HepG2 (cell line): ENCODE data around the gene ABHD4. TPM values are rescaled to one million over a fixed set of nuclear protein-coding genes. Genes with fewer than 3 reads are reported as not detected.

ENCODE experiments used
- ARID2 ChIP-seq: sonication (generic); formaldehyde crosslinking; IDR thresholded peaks from 2 replicates; pipeline ENCODE4 v1.8.1; 2022; ENCODE audit warnings: mild to moderate bottlenecking, missing genetic modification reagents, borderline replicate concordance
- CENPX ChIP-seq: sonication (generic); formaldehyde crosslinking; IDR thresholded peaks from 2 replicates; pipeline ENCODE4 v1.9.0; 2021; ENCODE audit warnings: mild to moderate bottlenecking, missing genetic modification reagents, moderate library complexity
- HMGXB4 ChIP-seq, 2 experiments: sonication (generic) in 1 of 2; formaldehyde crosslinking in 1 of 2; IDR thresholded peaks; 2 replicates each; pipeline versions ENCODE4 v1.4.0 to v1.6.1; 2018 to 2020; ENCODE audit warnings: missing genetic modification reagents in 2 of 2, borderline replicate concordance in 1 of 2, low read depth in 1 of 2, mild to moderate bottlenecking in 1 of 2, missing biosample characterization in 1 of 2
- MAFG ChIP-seq: sonication (generic); formaldehyde crosslinking; IDR thresholded peaks from 2 replicates; pipeline ENCODE4 v1.5.1; 2020; ENCODE audit warnings: mild to moderate bottlenecking, missing genetic modification reagents
- NFAT5 ChIP-seq: sonication (generic); formaldehyde crosslinking; IDR thresholded peaks from 2 replicates; pipeline ENCODE4 v1.4.0; 2020; ENCODE audit warnings: missing genetic modification reagents
- SNAI1 ChIP-seq: sonication (generic); formaldehyde crosslinking; IDR thresholded peaks from 2 replicates; pipeline ENCODE4 v1.5.0; 2020; ENCODE audit warnings: mild to moderate bottlenecking, missing genetic modification reagents, borderline replicate concordance
- SRSF1 ChIP-seq: fragments of 200-400 bp; formaldehyde crosslinking; optimal IDR thresholded peaks from 2 replicates; pipeline ENCODE3; 2017; ENCODE audit warnings: mild to moderate bottlenecking, low read depth, low read length, moderate library complexity
- THAP11 ChIP-seq: IDR thresholded peaks from 2 replicates; pipeline ENCODE4 v1.6.1; 2016; ENCODE audit warnings: missing biosample characterization, missing genetic modification reagents
- YEATS4 ChIP-seq: sonication (generic); formaldehyde crosslinking; IDR thresholded peaks from 2 replicates; pipeline ENCODE4 v1.4.0; 2020; ENCODE audit warnings: missing genetic modification reagents, borderline replicate concordance
- ZFP82 ChIP-seq: sonication (generic); formaldehyde crosslinking; IDR thresholded peaks from 2 replicates; pipeline ENCODE4 v1.5.1; 2020; ENCODE audit warnings: mild to moderate bottlenecking, missing genetic modification reagents, borderline replicate concordance
- ZNF12 ChIP-seq: sonication (generic); formaldehyde crosslinking; IDR thresholded peaks from 2 replicates; pipeline ENCODE4 v1.5.0; 2020; ENCODE audit warnings: missing genetic modification reagents
- ZNF264 ChIP-seq: sonication (generic); formaldehyde crosslinking; IDR thresholded peaks from 2 replicates; pipeline ENCODE4 v1.4.0; 2020; ENCODE audit warnings: missing genetic modification reagents
- ZNF350 ChIP-seq: sonication (generic); formaldehyde crosslinking; IDR thresholded peaks from 2 replicates; pipeline ENCODE4 v1.4.0; 2020; ENCODE audit warnings: mild to moderate bottlenecking, low read depth, missing genetic modification reagents, borderline replicate concordance
- ZNF432 ChIP-seq: sonication (generic); formaldehyde crosslinking; IDR thresholded peaks from 2 replicates; pipeline ENCODE4 v1.5.0; 2020; ENCODE audit warnings: missing genetic modification reagents, mild to moderate bottlenecking, borderline replicate concordance
- ZNF512B ChIP-seq: sonication (generic); formaldehyde crosslinking; IDR thresholded peaks from 2 replicates; pipeline ENCODE4 v1.5.1; 2020; ENCODE audit warnings: missing genetic modification reagents, mild to moderate bottlenecking, borderline replicate concordance
- ZNF547 ChIP-seq: sonication (generic); formaldehyde crosslinking; IDR thresholded peaks from 2 replicates; pipeline ENCODE4 v1.5.1; 2020; ENCODE audit warnings: mild to moderate bottlenecking, missing genetic modification reagents
- ZNF777 ChIP-seq: sonication (generic); formaldehyde crosslinking; IDR thresholded peaks from 2 replicates; pipeline ENCODE4 v1.4.0; 2020; ENCODE audit warnings: missing genetic modification reagents
- polyA plus RNA-seq, 8 experiments: library from polyadenylated mRNA; depleted of rRNA in 3 of 8; stranded (reverse) in 7 of 8; unstranded in 1 of 8; fragments of >200 nt; fragmentation: Illumina TruSeq in 4 of 8; extraction: Trizol in 4 of 8; gene quantifications; 2 replicates each; pipeline versions ENCODE4 v1.2.1 to v1.2.3, GENCODE V29; 2011 to 2016; ENCODE audit warnings: low read depth in 4 of 8, missing spikeins in 1 of 8, mixed read lengths in 1 of 8; ENCODE audit not compliant: insufficient read depth in 1 of 8
- total RNA-seq, 5 experiments: library from RNA; depleted of rRNA; stranded (reverse); fragments of >200 nt; fragmentation: Illumina TruSeq; extraction: Trizol; gene quantifications; 2 replicates each; pipeline ENCODE4 v1.2.3, GENCODE V29; 2016; ENCODE audit warnings: low read depth in 1 of 5
- TF ChIP-seq, protein P1 (sequence below): sonication (generic); formaldehyde crosslinking; IDR thresholded peaks from 2 replicates; pipeline ENCODE4 v1.8.1; 2022; ENCODE audit warnings: mild to moderate bottlenecking, missing genetic modification reagents

Gene ABHD4
- total and polyA plus RNA-seq, 2 of the 13 experiments (the other 11 are each of a cell fraction or from before 2014, with no cell fraction given): 16.1 to 47.5 TPM

DNA sequence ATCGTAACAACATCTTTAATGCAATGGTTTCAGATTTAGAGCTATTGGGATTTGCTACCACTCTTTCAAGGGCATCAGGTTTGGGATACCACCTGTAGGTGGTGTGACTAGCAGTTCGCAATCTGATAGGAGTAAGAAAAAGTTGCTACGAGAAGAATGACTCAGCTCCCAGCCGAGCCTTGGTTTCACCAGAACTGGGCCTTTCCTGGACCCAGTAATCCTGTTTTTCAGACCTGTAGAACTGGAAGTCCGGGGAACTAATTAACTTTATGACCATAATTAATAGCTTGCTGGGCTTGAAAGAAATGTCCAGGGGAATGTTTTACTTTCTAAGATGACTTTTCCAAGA is 770 bp downstream of the ABHD4 start (continued):
- TF ChIP-seq ZNF432: no peak
- no peak for TF ChIP-seq SRSF1
- TF ChIP-seq THAP11 (CRISPR knock-in tag): peak; percentile 23; the same call in 1 of the 2 replicates
- TF ChIP-seq, protein P1, sequence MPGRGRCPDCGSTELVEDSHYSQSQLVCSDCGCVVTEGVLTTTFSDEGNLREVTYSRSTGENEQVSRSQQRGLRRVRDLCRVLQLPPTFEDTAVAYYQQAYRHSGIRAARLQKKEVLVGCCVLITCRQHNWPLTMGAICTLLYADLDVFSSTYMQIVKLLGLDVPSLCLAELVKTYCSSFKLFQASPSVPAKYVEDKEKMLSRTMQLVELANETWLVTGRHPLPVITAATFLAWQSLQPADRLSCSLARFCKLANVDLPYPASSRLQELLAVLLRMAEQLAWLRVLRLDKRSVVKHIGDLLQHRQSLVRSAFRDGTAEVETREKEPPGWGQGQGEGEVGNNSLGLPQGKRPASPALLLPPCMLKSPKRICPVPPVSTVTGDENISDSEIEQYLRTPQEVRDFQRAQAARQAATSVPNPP (CRISPR knock-in tag): no peak
- no peak for TF ChIP-seq YEATS4
- TF ChIP-seq ZNF547 (CRISPR knock-in tag): no peak
- TF ChIP-seq ZNF512B: 0 out of 2 replicates have a peak, but pooled peaks have one; percentile 37
- no peak for TF ChIP-seq CENPX (CRISPR knock-in tag)
- peak; percentile 78; the same call in 1 of the 2 replicates for TF ChIP-seq MAFG
- no peak for TF ChIP-seq SNAI1 (CRISPR knock-in tag)
- peak; percentile 66; the same call in 1 of the 2 replicates for TF ChIP-seq ZNF12 (CRISPR knock-in tag)
- TF ChIP-seq ZNF264: no peak
- TF ChIP-seq ZFP82: no peak
- no peak for TF ChIP-seq NFAT5 (CRISPR knock-in tag)
- TF ChIP-seq ZNF777 (CRISPR knock-in tag): no peak
- no peak for TF ChIP-seq ZNF350
- TF ChIP-seq HMGXB4 (CRISPR knock-in tag; IDR thresholded peaks at IDR 0.05; ENCODE audit: borderline replicate concordance in 1 of 2, low read depth in 1 of 2): peak in 1 of 2 experiments; percentile 77
- TF ChIP-seq ARID2 (CRISPR knock-in tag): peak; percentile 13; the same call in 1 of the 2 replicates
